ENCODE data around the gene ZNF18.

GRCh38 chr17:11944587-11944986 lies 52.7 kb downstream of the ZNF18 start:
- TF ChIP-seq POLR2A (IDR thresholded peaks at IDR 0.05) (no peak), CTCF (IDR thresholded peaks at IDR 0.05) (no peak)

Data from esophagus squamous epithelium (tissue), 4 donors.